GM12892 (cell line): ENCODE results near the gene SYNE3. TPM values are rescaled to one million over a fixed set of nuclear protein-coding genes. Genes with fewer than 3 reads are reported as not detected.
A peak's percentile ranks its signal among the peaks of the same experiment; 100 is the strongest.

Experiments used
- DNase-seq: peaks from one replicate; pipeline ENCODE4 v3.0.0; 2011; ENCODE audit not compliant: insufficient read length
- FAIRE-seq: peaks from 2 replicates; lab custom pipeline; 2011; peaks lifted over from hg19 to GRCh38; lab: Jason Lieb, UNC
- POLR2A ChIP-seq: IDR thresholded peaks from 2 replicates; pipeline ENCODE4 v1.6.1; 2011; ENCODE audit warnings: low read depth, low read length, control low read depth
- POLR2AphosphoS5 ChIP-seq: IDR thresholded peaks from 2 replicates; pipeline ENCODE4 v1.6.1; 2011; ENCODE audit warnings: low read depth, low read length, control low read depth
- TAF1 ChIP-seq: IDR thresholded peaks from 2 replicates; pipeline ENCODE4 v1.6.1; 2011; ENCODE audit warnings: low read depth, mild to moderate bottlenecking, control low read depth, low read length, borderline replicate concordance
- polyA plus RNA-seq: library from polyadenylated mRNA; unstranded; fragments of >200 nt; gene quantifications from one replicate; pipeline ENCODE4 v1.2.1, GENCODE V29; 2012; ENCODE audit warnings: missing spikeins, inconsistent platforms; ENCODE audit not compliant: missing spikeins

Gene SYNE3, protein sequence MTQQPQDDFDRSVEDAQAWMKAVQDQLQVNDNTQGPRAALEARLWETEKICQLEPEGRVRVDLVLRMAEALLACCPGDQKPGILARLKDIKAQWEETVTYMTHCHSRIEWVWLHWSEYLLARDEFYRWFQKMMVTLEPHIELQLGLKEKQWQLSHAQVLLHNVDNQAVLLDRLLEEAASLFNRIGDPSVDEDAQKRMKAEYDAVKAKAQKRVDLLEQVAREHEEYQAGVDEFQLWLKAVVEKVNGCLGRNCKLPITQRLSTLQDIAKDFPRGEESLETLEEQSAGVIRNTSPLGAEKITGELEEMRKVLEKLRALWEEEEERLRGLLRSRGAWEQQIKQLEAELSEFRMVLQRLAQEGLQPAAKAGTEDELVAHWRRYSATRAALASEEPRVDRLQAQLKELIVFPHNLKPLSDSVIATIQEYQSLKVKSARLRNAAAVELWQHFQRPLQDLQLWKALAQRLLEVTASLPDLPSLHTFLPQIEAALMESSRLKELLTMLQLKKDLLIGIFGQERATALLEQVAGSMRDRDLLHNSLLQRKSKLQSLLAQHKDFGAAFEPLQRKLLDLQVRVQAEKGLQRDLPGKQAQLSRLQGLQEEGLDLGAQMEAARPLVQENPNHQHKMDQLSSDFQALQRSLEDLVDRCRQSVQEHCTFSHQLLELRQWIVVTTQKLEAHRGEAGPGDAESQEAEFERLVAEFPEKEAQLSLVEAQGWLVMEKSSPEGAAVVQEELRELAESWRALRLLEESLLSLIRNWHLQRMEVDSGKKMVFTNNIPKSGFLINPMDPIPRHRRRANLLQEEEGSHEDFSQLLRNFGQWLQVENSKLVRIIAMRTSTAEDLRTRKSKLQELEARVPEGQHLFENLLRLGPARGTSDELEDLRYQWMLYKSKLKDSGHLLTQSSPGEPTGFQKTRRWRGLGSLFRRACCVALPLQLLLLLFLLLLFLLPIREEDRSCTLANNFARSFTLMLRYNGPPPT
- polyA plus RNA-seq: 7.7 TPM

DNA sequence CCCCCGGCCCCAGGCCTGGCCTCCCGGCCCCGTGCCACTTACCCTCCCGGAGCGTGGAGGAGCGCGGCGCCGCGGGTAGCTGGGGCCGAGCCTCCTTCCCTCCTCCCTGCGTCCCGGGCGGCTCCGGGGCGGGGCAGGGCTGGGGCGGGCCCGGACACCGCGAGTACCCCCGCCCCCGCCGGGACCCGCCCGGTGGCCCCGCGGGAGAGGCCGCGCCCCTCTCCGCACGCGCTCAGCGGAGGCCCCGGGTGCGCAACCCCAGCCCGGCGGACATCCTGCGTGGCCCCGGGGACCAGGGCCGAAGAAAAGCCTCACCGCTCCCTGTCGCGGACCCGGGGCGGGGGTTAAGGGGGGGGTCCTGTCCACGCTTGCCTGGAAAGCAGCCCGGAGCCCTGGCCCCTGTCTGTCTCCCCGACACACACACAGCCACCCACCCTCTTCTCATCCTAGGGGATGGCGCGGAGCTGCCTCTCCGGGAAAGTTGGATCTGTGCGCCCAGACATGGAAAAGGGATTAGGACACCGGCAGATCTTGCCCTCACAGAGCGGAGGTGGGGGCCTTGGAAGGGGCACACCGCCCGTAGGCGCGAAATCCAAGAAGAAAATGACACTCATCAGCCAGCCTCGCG, at the start of gene SYNE3:
TSS of gene SYNE3 (minus strand) at position 97 of the 628 bp plus-strand sequence. CDS start 40,829 bp downstream, outside the sequence.
- TF ChIP-seq TAF1 (no peak), POLR2AphosphoS5 (no peak), POLR2A (no peak)
- DNase-seq: peak; percentile 73
- FAIRE-seq: peak; percentile 24

- DNase-seq (no peak), FAIRE-seq (no peak)
- TF ChIP-seq POLR2AphosphoS5 (no peak), TAF1 (no peak), POLR2A (no peak)
Observed at GRCh38 chr14:95564060-95564459, 47.6 kb upstream of the SYNE3 start.

DNA sequence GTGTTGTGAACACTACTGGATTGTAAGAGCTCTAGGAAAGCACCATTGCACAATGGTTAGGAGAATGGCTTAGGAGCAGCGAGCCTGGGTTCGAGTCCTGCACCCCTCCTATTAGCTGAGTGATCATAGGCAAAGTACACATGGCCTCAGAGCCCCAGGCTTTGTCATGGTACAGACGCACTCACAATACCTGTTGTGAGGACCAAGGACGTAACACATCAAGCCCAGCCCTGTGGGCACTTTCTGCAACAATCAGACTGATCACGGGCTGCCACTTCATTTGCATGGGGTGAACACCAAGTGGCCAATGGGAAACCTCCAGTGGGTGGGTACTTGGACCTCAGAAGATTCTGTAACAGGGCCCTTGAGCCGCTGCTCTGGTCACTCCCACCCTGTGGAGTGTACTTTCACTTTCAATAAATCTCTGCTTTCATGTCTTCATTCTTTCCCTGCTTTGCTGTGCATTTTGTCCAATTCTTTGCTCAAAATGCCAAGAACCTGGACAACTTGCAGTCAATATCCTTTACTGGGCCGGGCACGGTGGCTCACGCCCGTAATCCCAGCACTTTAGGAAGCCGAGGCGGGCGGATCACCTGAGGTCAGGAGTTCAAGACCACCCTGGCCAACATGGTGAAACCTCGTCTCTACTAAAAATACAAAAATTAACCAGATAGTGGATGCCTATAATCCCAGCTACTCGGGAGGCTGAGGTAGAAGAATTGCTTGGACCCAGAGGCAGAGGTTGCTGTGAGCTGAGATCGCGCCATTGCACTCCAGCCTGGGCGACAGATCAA, 46.6 kb upstream of the SYNE3 start:
- no peak for DNase-seq
- TF ChIP-seq POLR2A (no peak), POLR2AphosphoS5 (no peak), TAF1 (no peak)
- FAIRE-seq: peak; percentile 36

- no peak for TF ChIP-seq POLR2A
- no peak for TF ChIP-seq TAF1
- TF ChIP-seq POLR2AphosphoS5: no peak
- DNase-seq (peak; percentile 66), FAIRE-seq (peak; percentile 98)
Observed at GRCh38 chr14:95561001-95561412, 44.6 kb upstream of the SYNE3 start.

GRCh38 chr14:95559203-95559602, 42.8 kb upstream of the SYNE3 start:
- no peak for DNase-seq
- FAIRE-seq: no peak
- TF ChIP-seq POLR2A: no peak
- TF ChIP-seq TAF1: no peak
- no peak for TF ChIP-seq POLR2AphosphoS5

- DNase-seq (no peak), FAIRE-seq (peak; percentile 14)
- TF ChIP-seq TAF1: no peak
- no peak for TF ChIP-seq POLR2AphosphoS5
- TF ChIP-seq POLR2A: no peak
Observed at GRCh38 chr14:95557832-95558231, 41.4 kb upstream of the SYNE3 start.

- TF ChIP-seq POLR2AphosphoS5: no peak
- TF ChIP-seq POLR2A: no peak
- TF ChIP-seq TAF1: no peak
- FAIRE-seq: no peak
- no peak for DNase-seq
Observed at GRCh38 chr14:95557291-95557690, 40.8 kb upstream of the SYNE3 start.

DNA sequence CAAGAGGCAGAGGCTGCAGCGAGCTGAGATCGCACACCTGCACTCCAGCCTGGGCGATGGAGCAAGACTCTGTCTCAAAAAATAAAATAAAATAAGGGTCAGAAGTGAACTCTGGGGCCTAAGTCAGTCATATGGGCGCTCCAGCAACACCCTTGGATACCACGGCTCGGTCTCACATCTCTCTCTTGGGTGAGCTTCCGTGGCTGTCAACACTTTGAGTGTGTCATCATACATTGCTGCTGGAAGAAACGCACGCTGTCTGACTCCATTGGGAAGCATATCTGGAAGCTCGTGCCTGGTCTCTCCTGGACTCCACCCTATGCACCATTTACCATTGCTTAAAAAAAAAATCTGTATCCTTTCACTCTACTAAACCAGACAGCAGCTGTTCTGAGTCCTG, 38.6 kb upstream of the SYNE3 start:
- no peak for FAIRE-seq
- no peak for TF ChIP-seq TAF1
- TF ChIP-seq POLR2AphosphoS5: no peak
- TF ChIP-seq POLR2A: no peak
- no peak for DNase-seq

DNA sequence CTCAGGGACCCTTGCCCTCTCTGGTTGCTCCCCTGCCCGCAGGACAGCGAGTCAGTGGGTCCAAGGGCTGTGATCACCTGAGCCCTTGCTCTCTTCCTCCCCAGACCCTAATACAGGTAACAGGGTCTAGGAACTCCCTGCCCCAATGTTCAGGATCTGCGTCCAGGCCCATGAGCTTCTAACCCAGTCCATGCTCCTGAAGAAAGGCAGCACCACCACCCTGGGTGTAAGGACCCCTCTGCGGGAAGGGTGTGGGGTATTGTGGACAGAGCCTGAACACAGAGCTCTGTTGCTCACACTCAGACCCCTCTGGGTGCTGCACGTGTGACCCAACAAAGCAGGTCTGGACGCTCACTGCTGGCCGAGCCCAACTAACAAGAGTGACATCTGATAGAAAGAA, 36.7 kb upstream of the SYNE3 start:
- DNase-seq: no peak
- FAIRE-seq: no peak
- TF ChIP-seq POLR2A (no peak), TAF1 (no peak), POLR2AphosphoS5 (no peak)

GRCh38 chr14:95551435-95551834, 35.0 kb upstream of the SYNE3 start:
- FAIRE-seq: no peak
- DNase-seq: no peak
- TF ChIP-seq TAF1 (no peak), POLR2A (no peak), POLR2AphosphoS5 (no peak)
